Measurements from ENCODE around the gene ATG16L1.

- TF ChIP-seq CTCF (IDR thresholded peaks at IDR 0.05) (no peak), POLR2A (IDR thresholded peaks at IDR 0.05) (no peak), POLR2AphosphoS5 (IDR thresholded peaks at IDR 0.05) (no peak)
Measured at GRCh38 chr2:233264667-233265066, 13.2 kb downstream of the ATG16L1 start.

Measured in prostate gland (tissue), 2 donors.